Pulmonary artery endothelial cell (primary cell): ENCODE data around the gene TNF. TPM values are rescaled to one million over a fixed set of nuclear protein-coding genes. Genes with fewer than 3 reads are reported as not detected.

Experiments
- DNase-seq: peaks from one replicate; pipeline ENCODE4 v3.0.0-alpha.2; 2011; ENCODE audit warnings: low read depth, low spot score
- total RNA-seq: library from RNA; depleted of rRNA; stranded (reverse); fragments of >200 nt; gene quantifications from 2 replicates; pipeline ENCODE4 v1.2.3, GENCODE V29; 2014

TNF gene
- not detected in 2 replicates for total RNA-seq

DNA sequence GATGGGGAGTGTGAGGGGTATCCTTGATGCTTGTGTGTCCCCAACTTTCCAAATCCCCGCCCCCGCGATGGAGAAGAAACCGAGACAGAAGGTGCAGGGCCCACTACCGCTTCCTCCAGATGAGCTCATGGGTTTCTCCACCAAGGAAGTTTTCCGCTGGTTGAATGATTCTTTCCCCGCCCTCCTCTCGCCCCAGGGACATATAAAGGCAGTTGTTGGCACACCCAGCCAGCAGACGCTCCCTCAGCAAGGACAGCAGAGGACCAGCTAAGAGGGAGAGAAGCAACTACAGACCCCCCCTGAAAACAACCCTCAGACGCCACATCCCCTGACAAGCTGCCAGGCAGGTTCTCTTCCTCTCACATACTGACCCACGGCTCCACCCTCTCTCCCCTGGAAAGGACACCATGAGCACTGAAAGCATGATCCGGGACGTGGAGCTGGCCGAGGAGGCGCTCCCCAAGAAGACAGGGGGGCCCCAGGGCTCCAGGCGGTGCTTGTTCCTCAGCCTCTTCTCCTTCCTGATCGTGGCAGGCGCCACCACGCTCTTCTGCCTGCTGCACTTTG, at the start of gene TNF:
Gene TNF (plus strand): TSS at position 231 of the 567 bp plus-strand sequence. CDS start 177 bp downstream, at position 408.
- DNase-seq, result no peak

- peak; percentile 83 for DNase-seq
Observed at GRCh38 chr6:31525932-31526591, 49.3 kb upstream of the TNF start.

- no peak for DNase-seq
Observed at GRCh38 chr6:31528307-31528777, 47.0 kb upstream of the TNF start.

- DNase-seq, result no peak
Observed at GRCh38 chr6:31528821-31529328, 46.5 kb upstream of the TNF start, which contains the start of gene MCCD1. Gene MCCD1 (plus strand): TSS chr6:31528962. CDS start chr6:31529015, 53 bp downstream.

GRCh38 chr6:31529329-31530150, 45.8 kb upstream of the TNF start:
- no peak for DNase-seq

GRCh38 chr6:31530659-31531058, 44.7 kb upstream of the TNF start:
- DNase-seq, result no peak

DNA sequence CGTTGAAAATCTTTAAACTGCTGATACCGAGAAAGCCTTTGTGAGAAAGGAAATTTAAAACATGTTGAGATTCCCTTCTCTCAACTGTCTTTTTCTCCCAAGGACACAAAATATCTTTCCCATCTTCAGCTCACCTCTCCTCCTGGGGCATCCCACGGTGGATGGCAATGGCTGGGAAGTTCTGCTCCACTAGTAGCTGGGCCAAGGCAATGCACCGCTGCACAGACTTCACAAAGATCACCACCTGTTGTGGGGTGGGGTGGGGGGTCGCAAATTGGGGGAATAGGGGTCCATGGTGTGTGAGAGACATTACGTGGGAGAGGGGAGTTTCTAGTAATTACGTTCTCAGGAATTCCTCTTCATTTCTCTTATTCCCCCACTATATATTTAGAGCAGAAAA, 44.2 kb upstream of the TNF start:
- DNase-seq, result no peak

- no peak for DNase-seq
Observed at GRCh38 chr6:31531771-31532643, 43.4 kb upstream of the TNF start.

- DNase-seq, result no peak
Observed at GRCh38 chr6:31532644-31533454, 42.5 kb upstream of the TNF start.

- no peak for DNase-seq
Observed at GRCh38 chr6:31533455-31533841, 41.9 kb upstream of the TNF start.

- DNase-seq, result no peak
Observed at GRCh38 chr6:31534011-31534410, 41.4 kb upstream of the TNF start.

DNA sequence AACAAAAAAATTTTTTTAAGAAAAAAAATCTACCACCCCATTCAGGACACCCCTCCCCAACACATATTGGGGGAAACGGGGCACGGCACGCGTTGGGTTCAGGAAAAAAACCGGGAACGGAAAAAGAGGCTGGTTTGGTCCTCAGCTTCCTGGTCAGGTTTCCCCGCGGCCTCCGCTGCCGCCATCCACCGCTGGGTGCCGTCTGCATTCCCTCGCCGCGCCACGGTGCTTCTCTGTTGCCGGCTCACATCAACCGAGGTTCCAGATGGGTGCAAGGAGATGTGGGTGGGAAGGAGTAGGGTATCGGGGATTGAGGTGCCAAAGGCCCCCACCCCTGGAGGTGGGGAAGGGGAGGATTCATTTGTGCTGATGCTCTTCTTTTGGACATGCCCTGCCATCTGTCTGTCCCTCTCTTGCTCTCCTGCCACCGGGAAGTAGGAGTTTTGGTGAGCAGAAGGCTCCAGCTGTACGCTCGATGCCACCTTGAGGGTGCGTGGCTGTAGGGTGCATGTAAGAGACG, 40.8 kb upstream of the TNF start:
- DNase-seq, result no peak

DNA sequence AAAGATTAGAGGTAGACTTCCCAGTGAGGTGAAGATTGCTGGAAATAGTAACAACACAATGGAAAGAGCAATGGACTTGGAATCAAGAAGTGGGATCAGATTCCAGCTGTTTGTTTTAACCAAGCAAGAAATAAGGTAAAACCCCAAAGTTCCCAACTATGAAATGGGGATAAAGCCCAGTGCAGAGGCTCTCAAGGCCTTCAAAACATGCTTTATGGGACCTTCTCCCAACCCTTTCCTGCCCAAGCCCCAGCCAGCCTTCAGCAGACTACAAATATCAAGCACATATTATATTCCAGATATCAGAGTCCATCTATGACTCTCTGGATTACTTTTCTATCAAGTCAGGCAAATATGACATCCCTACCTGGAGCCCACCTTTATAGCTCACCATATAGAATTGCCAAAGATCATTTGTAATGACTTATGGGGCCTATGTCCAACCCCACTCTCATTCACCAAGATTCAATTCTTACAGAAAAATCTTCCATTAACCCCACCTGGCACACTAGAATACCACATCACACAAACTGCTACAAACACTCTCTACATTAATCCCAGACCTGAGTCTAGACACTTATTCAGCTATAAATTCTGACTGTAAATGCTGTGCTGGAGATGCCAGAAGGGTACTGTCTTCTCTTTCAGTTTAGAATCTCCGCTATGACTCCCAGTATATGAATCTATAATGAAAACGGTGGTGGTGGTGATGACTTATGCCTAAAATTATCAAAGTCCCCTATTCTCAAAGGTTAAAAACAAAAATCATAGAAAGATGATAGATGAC, 39.6 kb upstream of the TNF start:
- DNase-seq, result no peak

DNA sequence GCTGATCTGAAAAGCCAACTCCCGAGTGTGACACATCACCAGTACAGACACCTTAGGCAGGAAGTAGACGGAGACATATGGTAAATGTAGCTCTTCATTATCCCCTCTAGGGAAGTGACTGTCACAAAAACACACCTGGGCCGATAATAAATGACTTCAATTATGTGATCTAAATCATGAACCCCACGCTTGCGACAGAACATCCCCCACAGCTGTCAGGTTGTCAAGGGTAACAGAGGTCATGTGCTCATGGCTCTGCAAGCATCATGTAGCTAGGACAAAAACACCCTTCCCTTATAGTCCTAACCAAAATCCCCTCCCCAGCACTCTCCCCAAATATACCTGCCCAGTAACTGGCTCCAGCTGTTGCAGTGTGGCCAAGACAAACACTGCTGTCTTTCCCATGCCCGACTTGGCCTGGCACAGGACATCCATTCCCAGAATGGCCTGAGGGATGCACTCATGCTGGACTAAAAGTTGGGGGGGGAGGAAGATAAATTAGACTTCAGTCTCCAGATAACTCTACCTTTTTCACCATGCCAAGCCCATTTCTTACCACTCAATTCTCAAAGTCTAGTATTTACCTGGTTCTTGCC, 36.5 kb upstream of the TNF start:
- DNase-seq, result no peak

DNA sequence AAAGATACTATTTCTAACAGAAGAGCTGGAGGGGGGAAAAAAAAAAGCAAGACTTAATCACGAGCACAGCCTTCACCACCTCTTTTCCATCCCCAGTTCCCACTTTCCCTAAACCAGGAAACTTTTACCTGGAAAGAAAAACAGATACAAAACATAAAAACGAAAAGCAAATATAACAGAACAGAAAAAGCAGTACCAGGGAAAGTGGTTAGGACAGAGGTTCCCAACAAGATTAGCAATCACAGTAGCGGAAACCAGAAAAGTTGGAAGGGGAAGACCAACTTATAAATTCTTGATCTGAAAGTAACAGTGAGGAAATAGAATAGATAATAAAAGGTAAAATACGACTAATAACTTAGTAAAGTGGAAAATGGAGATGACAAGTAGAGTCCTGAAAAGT, 34.7 kb upstream of the TNF start:
- DNase-seq, result no peak

DNA sequence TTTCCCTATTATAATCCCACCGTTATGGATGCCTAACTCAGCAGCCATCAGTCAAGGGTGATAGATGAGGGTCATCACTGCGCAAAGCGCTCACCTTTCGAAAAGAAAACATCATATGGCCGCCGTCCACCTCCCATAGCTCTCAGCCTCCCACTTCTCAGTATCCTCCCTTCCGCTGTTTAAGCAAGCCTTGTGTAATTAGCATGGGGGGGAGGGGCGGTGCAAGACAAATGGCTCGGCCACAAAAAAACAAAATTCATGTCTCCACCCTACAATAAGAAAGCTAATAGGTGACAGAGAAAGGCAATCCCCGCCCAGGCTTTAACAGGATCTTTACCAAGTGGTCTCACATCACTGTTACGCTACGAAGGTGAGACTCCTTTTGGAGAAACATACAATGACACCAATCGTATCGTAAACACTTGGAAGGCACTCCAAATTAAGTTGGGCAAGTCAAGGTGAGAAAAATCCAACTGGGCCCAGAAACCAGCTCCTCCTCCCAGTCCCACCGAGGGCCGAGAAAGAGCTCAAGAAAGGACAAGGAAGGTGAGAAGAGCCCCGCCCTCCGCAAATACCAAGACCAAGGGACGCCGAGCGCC, 34.2 kb upstream of the TNF start:
- no peak for DNase-seq

- peak; percentile 90 for DNase-seq
Observed at GRCh38 chr6:31541658-31542521, 33.5 kb upstream of the TNF start, which contains the start of gene DDX39B. Gene DDX39B (minus strand): TSS chr6:31542003. CDS start chr6:31540532, 1,471 bp downstream.
